Measurements from ENCODE around the gene ADAM12. TPM values are rescaled to one million over a fixed set of nuclear protein-coding genes. Genes with fewer than 3 reads are reported as not detected.

The ADAM12 gene
- total and polyA plus RNA-seq, 2 donors from 2014 or later: 0.26 to 3.3 TPM

GRCh38 chr10:126156012-126156411 is 232.3 kb downstream of the ADAM12 start:
- H3K4me1 ChIP-seq (ENCODE audit: control insufficient read depth in 2 of 3, insufficient read depth in 2 of 3, low read depth in 1 of 3, low read length in 3 of 3): peaks cover 0 to 4% (median 2%) of the 10 kb centered on the region in 3 donors
- H3K27ac ChIP-seq (ENCODE audit: low read depth in 2 of 2, low read length in 2 of 2): no peak overlapping the region
- no peak for DNase-seq
- H3K36me3 ChIP-seq (ENCODE audit: control insufficient read depth in 2 of 3, insufficient read depth in 3 of 3, low read length in 3 of 3): no peaks in the 10 kb centered on the region
- TF ChIP-seq CTCF (IDR thresholded peaks at IDR 0.05; ENCODE audit: borderline replicate concordance, extremely low read depth, insufficient read depth): no peak
- H3K9me3 ChIP-seq (ENCODE audit: control insufficient read depth in 2 of 3, insufficient read depth in 1 of 3, low read length in 3 of 3): no peaks in the 10 kb centered on the region
- no peak for FAIRE-seq
- intact Hi-C loops (cut with DNase I): no loop called here
- no peaks in the 10 kb centered on the region for H3K27me3 ChIP-seq (ENCODE audit: control insufficient read depth, insufficient read depth, low read length)
- no peak overlapping the region for H3K4me3 ChIP-seq (ENCODE audit: low read length in 3 of 3)
- no peak overlapping the region for H3K9ac ChIP-seq (ENCODE audit: low read length in 3 of 3)

GRCh38 chr10:126155528-126155927 is 232.7 kb downstream of the ADAM12 start:
- FAIRE-seq (no peak), DNase-seq (no peak)
- no peak for TF ChIP-seq CTCF (IDR thresholded peaks at IDR 0.05; ENCODE audit: borderline replicate concordance, extremely low read depth, insufficient read depth)
- Histone ChIP-seq H3K27ac (ENCODE audit: low read depth in 2 of 2, low read length in 2 of 2) (no peak overlapping the region), H3K27me3 (ENCODE audit: control insufficient read depth, insufficient read depth, low read length) (no peaks in the 10 kb centered on the region), H3K9ac (ENCODE audit: low read length in 3 of 3) (no peak overlapping the region), H3K4me1 (ENCODE audit: control insufficient read depth in 2 of 3, insufficient read depth in 2 of 3, low read depth in 1 of 3, low read length in 3 of 3) (peaks cover 0 to 4% (median 2%) of the 10 kb centered on the region in 3 donors), H3K36me3 (ENCODE audit: control insufficient read depth in 2 of 3, insufficient read depth in 3 of 3, low read length in 3 of 3) (no peaks in the 10 kb centered on the region), H3K9me3 (ENCODE audit: control insufficient read depth in 2 of 3, insufficient read depth in 1 of 3, low read length in 3 of 3) (peaks cover 0 to 4% (median 0%) of the 10 kb centered on the region in 3 donors), H3K4me3 (ENCODE audit: low read length in 3 of 3) (no peak overlapping the region)
- intact Hi-C loops (cut with DNase I): no loop called here

GRCh38 chr10:126153711-126154628 is 234.3 kb downstream of the ADAM12 start:
- peaks cover 0 to 4% (median 2%) of the 10 kb centered on the region in 3 donors for H3K4me1 ChIP-seq (ENCODE audit: control insufficient read depth in 2 of 3, insufficient read depth in 2 of 3, low read depth in 1 of 3, low read length in 3 of 3)
- H3K27ac ChIP-seq (ENCODE audit: low read depth in 2 of 2, low read length in 2 of 2): no peak overlapping the region
- no peaks in the 10 kb centered on the region for H3K27me3 ChIP-seq (ENCODE audit: control insufficient read depth, insufficient read depth, low read length)
- DNase-seq (peak in 1 of 5 donors; percentile 14), FAIRE-seq (no peak)
- H3K9me3 ChIP-seq (ENCODE audit: control insufficient read depth in 2 of 3, insufficient read depth in 1 of 3, low read length in 3 of 3): peaks cover 0 to 10% (median 0%) of the 10 kb centered on the region in 3 donors
- no peak for TF ChIP-seq CTCF (IDR thresholded peaks at IDR 0.05; ENCODE audit: borderline replicate concordance, extremely low read depth, insufficient read depth)
- no peak overlapping the region for H3K4me3 ChIP-seq (ENCODE audit: low read length in 3 of 3)
- intact Hi-C loops (cut with DNase I): no loop called here
- H3K36me3 ChIP-seq (ENCODE audit: control insufficient read depth in 2 of 3, insufficient read depth in 3 of 3, low read length in 3 of 3): no peaks in the 10 kb centered on the region
- H3K9ac ChIP-seq (ENCODE audit: low read length in 3 of 3): no peak overlapping the region
